Measurements from ENCODE around the gene PJVK.

DNA sequence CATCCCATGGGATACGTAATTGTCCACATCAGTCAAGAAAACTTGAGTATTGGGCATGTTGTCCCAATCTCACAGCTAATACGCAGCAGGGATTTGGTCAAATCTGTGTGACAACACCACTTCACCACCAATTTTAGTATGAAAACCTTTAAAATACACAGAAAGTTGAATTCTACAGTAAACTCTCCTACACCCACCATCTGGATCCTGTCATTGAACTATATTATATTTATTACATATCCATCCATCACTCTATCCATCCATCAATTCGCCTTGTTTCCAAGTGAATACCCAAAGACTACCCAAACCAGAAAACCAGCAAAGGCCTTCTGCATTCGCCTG, 28.1 kb downstream of the PJVK start:
- no peak for TF ChIP-seq POLR2AphosphoS5 (IDR thresholded peaks at IDR 0.05)
- TF ChIP-seq, protein P1, sequence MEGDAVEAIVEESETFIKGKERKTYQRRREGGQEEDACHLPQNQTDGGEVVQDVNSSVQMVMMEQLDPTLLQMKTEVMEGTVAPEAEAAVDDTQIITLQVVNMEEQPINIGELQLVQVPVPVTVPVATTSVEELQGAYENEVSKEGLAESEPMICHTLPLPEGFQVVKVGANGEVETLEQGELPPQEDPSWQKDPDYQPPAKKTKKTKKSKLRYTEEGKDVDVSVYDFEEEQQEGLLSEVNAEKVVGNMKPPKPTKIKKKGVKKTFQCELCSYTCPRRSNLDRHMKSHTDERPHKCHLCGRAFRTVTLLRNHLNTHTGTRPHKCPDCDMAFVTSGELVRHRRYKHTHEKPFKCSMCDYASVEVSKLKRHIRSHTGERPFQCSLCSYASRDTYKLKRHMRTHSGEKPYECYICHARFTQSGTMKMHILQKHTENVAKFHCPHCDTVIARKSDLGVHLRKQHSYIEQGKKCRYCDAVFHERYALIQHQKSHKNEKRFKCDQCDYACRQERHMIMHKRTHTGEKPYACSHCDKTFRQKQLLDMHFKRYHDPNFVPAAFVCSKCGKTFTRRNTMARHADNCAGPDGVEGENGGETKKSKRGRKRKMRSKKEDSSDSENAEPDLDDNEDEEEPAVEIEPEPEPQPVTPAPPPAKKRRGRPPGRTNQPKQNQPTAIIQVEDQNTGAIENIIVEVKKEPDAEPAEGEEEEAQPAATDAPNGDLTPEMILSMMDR (IDR thresholded peaks at IDR 0.05): no peak
